ENCODE results near the gene C2CD4D. TPM values are rescaled to one million over a fixed set of nuclear protein-coding genes. Genes with fewer than 3 reads are reported as not detected.

The C2CD4D gene
- total RNA-seq, 1 experiment from 2014 or later: 1.4 TPM

GRCh38 chr1:151832318-151832980 is 7.2 kb downstream of the C2CD4D start:
- CTCF ChIA-PET: no interaction called here
- Histone ChIP-seq H2AFZ (no peak overlapping the region), H3K9me3 (ENCODE audit: insufficient read depth, low read depth) (no peaks in the 10 kb centered on the region), H3K4me3 (no peak overlapping the region), H3K79me2 (ENCODE audit: low read depth) (0 out of 2 replicates have a peak, but pooled peaks cover under 1% of the 10 kb centered on the region), H3K27me3 (ENCODE audit: insufficient read depth, low read depth) (no peaks in the 10 kb centered on the region), H3K4me2 (no peak overlapping the region), H3K36me3 (ENCODE audit: low read depth) (no peaks in the 10 kb centered on the region), H4K20me1 (ENCODE audit: insufficient read depth) (no peaks in the 10 kb centered on the region), H3K9me2 (ENCODE audit: insufficient read depth) (no peaks in the 10 kb centered on the region), H3K4me1 (replicated peaks; ENCODE audit: insufficient read depth) (peaks cover 41% of the 10 kb centered on the region), H3K27ac (no peak overlapping the region), H3F3A (ENCODE audit: insufficient read depth, low read depth) (peaks cover 10% of the 10 kb centered on the region)
- no peak for TF ChIP-seq EZH2 (IDR thresholded peaks at IDR 0.05; ENCODE audit: low read depth)
- POLR2A ChIA-PET (ENCODE audit: unreplicated experiment): no interaction called here
- BruUV-seq (replicated peaks): no TSS peak
- intact Hi-C loops (cut with micrococcal nuclease; ENCODE audit: unreplicated experiment): loop anchor here (10.0 kb wide), 1 partner anchor 548 kb away; the partner anchor contains the start of gene ZNF687
- peak in 1 of 2 experiments; percentile 46 for DNase-seq

DNA sequence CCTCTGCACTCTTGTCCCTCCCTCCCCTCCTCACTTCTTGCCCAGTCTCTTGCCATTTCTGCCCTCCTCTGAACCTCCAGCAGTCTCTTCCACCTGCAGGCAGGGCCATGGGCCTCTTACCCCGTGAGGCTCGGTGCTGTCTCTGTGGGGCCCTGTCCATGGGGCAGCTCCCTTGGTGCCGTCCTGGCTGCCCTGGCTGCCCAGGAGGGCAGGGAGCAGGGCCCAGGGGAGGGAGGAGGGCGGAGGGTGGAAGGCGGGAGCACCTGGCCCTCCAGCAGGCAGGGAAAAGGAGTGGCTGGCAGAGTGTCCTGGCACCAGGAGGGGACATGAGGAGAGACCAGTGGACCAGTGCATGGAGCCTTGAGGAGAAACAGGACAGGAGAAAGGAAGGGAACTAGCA is 8.0 kb downstream of the C2CD4D start, which contains the start of gene RORC:
Gene RORC, minus strand, starts transcription at position 198 of the 400 bp plus-strand sequence. Its CDS starts 38 bp downstream, at position 160.
- no peak for TF ChIP-seq EZH2 (IDR thresholded peaks at IDR 0.05; ENCODE audit: low read depth)
- TF ChIP-seq, protein P1, sequence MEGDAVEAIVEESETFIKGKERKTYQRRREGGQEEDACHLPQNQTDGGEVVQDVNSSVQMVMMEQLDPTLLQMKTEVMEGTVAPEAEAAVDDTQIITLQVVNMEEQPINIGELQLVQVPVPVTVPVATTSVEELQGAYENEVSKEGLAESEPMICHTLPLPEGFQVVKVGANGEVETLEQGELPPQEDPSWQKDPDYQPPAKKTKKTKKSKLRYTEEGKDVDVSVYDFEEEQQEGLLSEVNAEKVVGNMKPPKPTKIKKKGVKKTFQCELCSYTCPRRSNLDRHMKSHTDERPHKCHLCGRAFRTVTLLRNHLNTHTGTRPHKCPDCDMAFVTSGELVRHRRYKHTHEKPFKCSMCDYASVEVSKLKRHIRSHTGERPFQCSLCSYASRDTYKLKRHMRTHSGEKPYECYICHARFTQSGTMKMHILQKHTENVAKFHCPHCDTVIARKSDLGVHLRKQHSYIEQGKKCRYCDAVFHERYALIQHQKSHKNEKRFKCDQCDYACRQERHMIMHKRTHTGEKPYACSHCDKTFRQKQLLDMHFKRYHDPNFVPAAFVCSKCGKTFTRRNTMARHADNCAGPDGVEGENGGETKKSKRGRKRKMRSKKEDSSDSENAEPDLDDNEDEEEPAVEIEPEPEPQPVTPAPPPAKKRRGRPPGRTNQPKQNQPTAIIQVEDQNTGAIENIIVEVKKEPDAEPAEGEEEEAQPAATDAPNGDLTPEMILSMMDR (conservative IDR thresholded peaks at IDR 0.05): no peak
- no peaks in the 10 kb centered on the region for H3K79me2 ChIP-seq (ENCODE audit: low read depth)
- H3K27ac ChIP-seq: no peak within 1 kb of the TSS
- BruUV-seq (replicated peaks): no TSS peak
- peaks cover 6% of the 10 kb centered on the region; the same call in 1 of the 2 replicates for H3F3A ChIP-seq (ENCODE audit: insufficient read depth, low read depth)
- DNase-seq: no peak
- no peak within 1 kb of the TSS for H2AFZ ChIP-seq
- H4K20me1 ChIP-seq (ENCODE audit: insufficient read depth): no peaks in the 10 kb centered on the region
- intact Hi-C loops (cut with micrococcal nuclease; ENCODE audit: unreplicated experiment): loop anchor here (10.0 kb wide), 1 partner anchor 547 kb away; the partner anchor contains the start of gene ZNF687
- H3K4me3 ChIP-seq: no peak within 1 kb of the TSS
- no peaks in the 10 kb centered on the region for H3K9me2 ChIP-seq (ENCODE audit: insufficient read depth)
- CTCF ChIA-PET: no interaction called here
- POLR2A ChIA-PET (ENCODE audit: unreplicated experiment): no interaction called here
- peak within 1 kb of the TSS; percentile 31; the same call in 1 of the 2 replicates for H3K4me2 ChIP-seq
- H3K36me3 ChIP-seq (ENCODE audit: low read depth): no peaks in the 10 kb centered on the region
- no peaks in the 10 kb centered on the region for H3K9me3 ChIP-seq (ENCODE audit: insufficient read depth, low read depth)
- no peaks in the 10 kb centered on the region for H3K27me3 ChIP-seq (ENCODE audit: insufficient read depth, low read depth)
- peaks cover 34% of the 10 kb centered on the region for H3K4me1 ChIP-seq (replicated peaks; ENCODE audit: insufficient read depth)

GRCh38 chr1:151831256-151831591 is 8.4 kb downstream of the C2CD4D start:
- Histone ChIP-seq H3K9me3 (ENCODE audit: insufficient read depth, low read depth) (no peaks in the 10 kb centered on the region), H3K9me2 (ENCODE audit: insufficient read depth) (no peaks in the 10 kb centered on the region), H3F3A (ENCODE audit: insufficient read depth, low read depth) (peaks cover 6% of the 10 kb centered on the region; the same call in 1 of the 2 replicates), H3K4me3 (no peak overlapping the region), H4K20me1 (ENCODE audit: insufficient read depth) (no peaks in the 10 kb centered on the region), H3K27me3 (ENCODE audit: insufficient read depth, low read depth) (no peaks in the 10 kb centered on the region), H3K36me3 (ENCODE audit: low read depth) (no peaks in the 10 kb centered on the region), H3K79me2 (ENCODE audit: low read depth) (no peaks in the 10 kb centered on the region), H2AFZ (no peak overlapping the region), H3K4me1 (replicated peaks; ENCODE audit: insufficient read depth) (peaks cover 36% of the 10 kb centered on the region), H3K4me2 (0 out of 2 replicates have a peak overlapping the region, but pooled peaks have one; percentile 31), H3K27ac (no peak overlapping the region)
- ChIA-PET CTCF (interaction anchor here (0.7 to 1.0 kb wide), 2 partner anchors 9 to 261 kb away, joined by 4 read pairs; partner anchors contain the start of gene C2CD4D), POLR2A (ENCODE audit: unreplicated experiment) (no interaction called here)
- DNase-seq: no peak
- no TSS peak for BruUV-seq (replicated peaks)
- no peak for TF ChIP-seq EZH2 (IDR thresholded peaks at IDR 0.05; ENCODE audit: low read depth)
- TF ChIP-seq, protein P1 (conservative IDR thresholded peaks at IDR 0.05): no peak
- intact Hi-C loops (cut with micrococcal nuclease; ENCODE audit: unreplicated experiment): loop anchor here (10.0 kb wide), 1 partner anchor 546 kb away; the partner anchor contains the start of gene ZNF687
